ENCODE results near the gene SNX3. TPM values are rescaled to one million over a fixed set of nuclear protein-coding genes. Genes with fewer than 3 reads are reported as not detected.

The SNX3 gene
- 172 and 187 TPM in 2 replicates for total RNA-seq

DNA sequence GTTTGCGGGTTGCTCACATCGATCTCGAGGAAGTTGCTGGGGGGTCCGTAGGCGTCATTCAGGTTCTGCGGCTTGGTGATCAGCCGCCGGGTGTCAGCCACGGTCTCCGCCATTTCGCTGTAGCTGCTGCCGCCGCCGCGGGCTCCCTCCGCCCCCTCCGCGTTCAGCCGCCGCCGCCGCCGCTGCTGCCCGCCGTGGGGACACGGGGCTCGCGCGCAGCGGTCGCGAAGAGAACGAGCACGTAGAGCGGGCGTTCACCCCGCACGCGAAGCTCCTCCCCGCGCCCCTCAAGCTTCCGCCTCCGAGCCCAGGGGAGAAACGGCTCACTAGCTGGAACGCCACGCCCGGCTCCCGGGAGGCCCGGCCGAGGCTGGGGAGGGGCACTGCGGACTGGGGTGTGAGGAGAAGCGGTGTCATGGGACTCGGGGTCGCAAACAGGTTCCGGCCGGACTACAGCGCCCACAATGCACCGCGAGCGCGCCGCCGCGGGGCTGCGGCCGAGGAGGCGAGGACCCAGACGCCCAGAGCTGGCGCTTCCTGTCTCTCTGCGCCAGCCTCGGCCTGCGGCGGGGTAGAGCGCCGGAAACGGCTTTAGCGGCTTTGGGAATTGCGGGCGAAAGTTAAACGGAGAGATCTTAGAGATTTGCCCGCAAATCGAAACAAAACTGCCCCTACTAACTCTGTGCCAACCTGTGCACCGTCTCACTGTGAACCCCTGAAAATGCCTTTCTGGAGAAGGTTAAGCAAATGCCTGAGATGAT lies at the start of gene SNX3:
SNX3 (minus strand) TSS at position 232 of the 761 bp plus-strand sequence; CDS start at position 113, 119 bp downstream.

DNA sequence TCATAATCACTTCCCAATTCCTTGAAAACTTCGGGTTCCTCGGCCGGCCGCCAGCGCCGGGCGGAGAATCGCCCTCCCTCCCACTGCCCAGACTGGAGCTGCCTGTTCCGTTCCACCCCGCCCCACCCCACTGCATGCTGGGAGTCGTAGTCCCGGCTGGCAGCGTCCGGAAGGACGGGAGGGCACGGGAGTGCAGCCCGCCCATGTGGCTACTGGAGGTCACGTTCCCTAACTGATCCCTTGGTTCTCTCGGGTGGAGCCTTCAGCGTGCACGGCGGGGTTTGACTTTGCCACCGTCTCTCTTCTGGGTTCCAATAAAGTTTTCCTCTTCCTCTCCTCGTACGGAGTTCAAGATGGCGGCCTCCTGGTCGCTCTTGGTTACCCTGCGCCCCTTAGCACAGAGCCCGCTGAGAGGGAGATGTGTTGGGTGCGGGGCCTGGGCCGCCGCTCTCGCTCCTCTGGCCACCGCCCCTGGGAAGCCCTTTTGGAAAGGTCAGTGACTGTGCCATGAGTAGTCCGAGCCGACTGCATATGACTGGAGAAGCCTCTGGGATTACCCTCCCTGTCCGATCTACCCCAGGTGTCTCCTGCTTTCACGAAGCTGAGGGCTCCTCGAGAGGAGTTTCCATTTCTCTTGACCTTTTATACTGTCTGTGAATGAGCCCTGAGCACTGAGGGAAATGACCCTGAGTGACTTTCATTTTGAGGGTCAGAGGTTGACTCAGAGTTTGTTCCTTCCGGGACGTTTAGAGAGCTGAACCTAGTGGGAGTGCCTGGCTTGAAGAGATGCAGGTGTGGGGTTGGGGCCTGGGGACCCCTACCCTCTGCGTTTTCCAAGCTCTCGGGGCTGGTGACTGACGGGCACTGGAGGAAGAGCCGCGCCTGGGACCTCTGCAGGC lies 34.1 kb upstream of the SNX3 start, which contains the start of gene AFG1L:
AFG1L (plus strand) TSS at position 328 of the 899 bp plus-strand sequence; CDS start at position 354, 26 bp downstream.

DNA sequence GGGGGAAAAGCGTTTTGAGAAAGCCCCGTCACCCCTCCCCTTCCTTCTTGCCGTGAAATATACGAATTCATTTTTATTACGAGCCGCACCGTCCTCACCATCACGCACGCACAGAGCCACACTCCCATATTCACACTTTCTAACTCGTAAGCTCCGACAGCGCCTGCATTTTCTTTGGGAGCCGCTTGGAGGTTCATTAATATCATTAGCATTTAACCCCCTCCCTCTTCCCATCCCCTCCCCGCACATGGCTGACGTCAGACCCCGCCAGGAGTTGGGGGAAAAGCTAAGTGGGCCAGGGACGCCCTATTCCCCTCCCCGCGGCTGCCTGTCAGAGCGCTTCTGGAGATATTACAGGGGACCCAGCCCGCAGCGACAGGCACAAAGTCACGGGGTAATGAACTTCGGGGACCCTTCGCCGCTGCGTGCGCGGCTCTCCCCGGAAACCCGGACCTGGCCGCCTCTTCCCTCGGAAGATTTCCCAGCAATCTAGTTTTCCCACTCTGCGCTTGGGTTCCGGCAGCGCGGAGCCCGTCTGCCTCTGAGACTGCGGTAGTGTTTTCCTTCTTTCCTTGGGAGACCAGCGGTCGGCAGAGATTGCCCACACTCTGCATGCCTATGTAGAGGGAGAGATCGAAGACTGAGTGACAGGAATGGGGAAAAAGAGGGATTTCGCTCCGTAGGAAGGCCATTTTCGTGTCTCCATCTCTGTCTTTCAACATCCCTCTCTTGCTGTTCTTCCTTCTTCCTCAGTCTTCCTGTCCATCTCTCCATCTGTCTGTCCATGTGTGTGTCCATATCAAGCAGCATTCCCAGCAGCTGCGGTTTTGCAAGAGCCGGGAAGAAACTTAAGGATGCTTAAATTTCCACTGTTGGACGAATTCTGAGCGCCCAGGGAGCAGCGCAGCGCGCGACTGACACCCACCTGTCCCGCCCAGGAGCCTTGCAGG lies 94.9 kb downstream of the SNX3 start, which contains the start of gene NR2E1:
NR2E1 (plus strand) TSS at position 309 of the 950 bp plus-strand sequence. CDS start 744 bp downstream, outside the sequence.

Other genes with a start within 250 kb of the SNX3 start
- 26.4 and 35.6 TPM in 2 replicates for gene OSTM1, start 186.3 kb downstream of the SNX3 start, total RNA-seq
- gene NR2E1, start 95.0 kb downstream of the SNX3 start, total RNA-seq, result not detected in 2 replicates
- 3.0 and 4.6 TPM in 2 replicates for gene AFG1L, start 34.0 kb upstream of the SNX3 start, total RNA-seq

Data from pericardium fibroblast (primary cell).